HCT116 (cell line): ENCODE results near the gene SUOX.

Source experiments
- FOSL1 ChIP-seq: IDR thresholded peaks from 2 replicates; pipeline ENCODE4 v1.6.1; 2012; ENCODE audit warnings: low read depth
- POLR2A ChIP-seq: IDR thresholded peaks from 2 replicates; pipeline ENCODE4 v1.7.0; 2011; ENCODE audit warnings: borderline replicate concordance; ENCODE audit not compliant: insufficient read depth, insufficient read length; ENCODE audit errors: extremely low read depth
- SIN3A ChIP-seq: IDR thresholded peaks from 2 replicates; pipeline ENCODE4 v1.6.1; 2012; ENCODE audit warnings: low read depth
- YY1 ChIP-seq: IDR thresholded peaks from 2 replicates; pipeline ENCODE4 v1.6.1; 2011; ENCODE audit warnings: low read length, low read depth, moderate library complexity, mild to moderate bottlenecking; ENCODE audit not compliant: insufficient replicate concordance; ENCODE audit errors: extremely low read depth
- ZNF274 ChIP-seq: fragments of 200-500 bp; sonication (Bioruptor generic); IDR thresholded peaks from 2 replicates; pipeline ENCODE4 v1.6.1; 2014; ENCODE audit warnings: mild to moderate bottlenecking, low read depth, low read length, inconsistent platforms
- TF ChIP-seq, protein P1 (sequence below): IDR thresholded peaks from 2 replicates; pipeline ENCODE4 v1.6.1; 2012
- TF ChIP-seq, protein P2 (sequence below), 3 experiments: fragments of 200-600 bp in 1 of 3; sonication (generic) in 1 of 3; IDR thresholded peaks in 2 of 3; conservative IDR thresholded peaks in 1 of 3; 2 replicates each; pipeline ENCODE4 v1.5.1; 2012 to 2017; ENCODE audit warnings: low read depth in 2 of 3, low read length in 2 of 3, antibody characterized with exemption in 1 of 3, borderline replicate concordance in 1 of 3, control low read depth in 1 of 3, mild to moderate bottlenecking in 1 of 3, mixed read lengths in 1 of 3, mixed run types in 1 of 3, moderate library complexity in 1 of 3; ENCODE audit not compliant: insufficient read depth in 1 of 3

DNA sequence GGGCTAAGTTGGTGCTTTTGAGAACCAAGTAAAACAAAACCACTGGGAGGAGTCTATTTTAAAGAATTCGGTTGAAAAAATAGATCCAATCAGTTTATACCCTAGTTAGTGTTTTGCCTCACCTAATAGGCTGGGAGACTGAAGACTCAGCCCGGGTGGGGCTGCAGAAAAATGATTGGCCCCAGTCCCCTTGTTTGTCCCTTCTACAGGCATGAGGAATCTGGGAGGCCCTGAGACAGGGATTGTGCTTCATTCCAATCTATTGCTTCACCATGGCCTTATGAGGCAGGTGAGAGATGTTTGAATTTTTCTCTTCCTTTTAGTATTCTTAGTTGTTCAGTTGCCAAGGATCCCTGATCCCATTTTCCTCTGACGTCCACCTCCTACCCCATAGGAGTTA is 25.0 kb upstream of the SUOX start:
- TF ChIP-seq FOSL1 (no peak), POLR2A (no peak), YY1 (no peak), ZNF274 (no peak), SIN3A (no peak)
- TF ChIP-seq, protein P1, sequence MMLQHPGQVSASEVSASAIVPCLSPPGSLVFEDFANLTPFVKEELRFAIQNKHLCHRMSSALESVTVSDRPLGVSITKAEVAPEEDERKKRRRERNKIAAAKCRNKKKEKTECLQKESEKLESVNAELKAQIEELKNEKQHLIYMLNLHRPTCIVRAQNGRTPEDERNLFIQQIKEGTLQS, result no peak
- TF ChIP-seq, protein P2, sequence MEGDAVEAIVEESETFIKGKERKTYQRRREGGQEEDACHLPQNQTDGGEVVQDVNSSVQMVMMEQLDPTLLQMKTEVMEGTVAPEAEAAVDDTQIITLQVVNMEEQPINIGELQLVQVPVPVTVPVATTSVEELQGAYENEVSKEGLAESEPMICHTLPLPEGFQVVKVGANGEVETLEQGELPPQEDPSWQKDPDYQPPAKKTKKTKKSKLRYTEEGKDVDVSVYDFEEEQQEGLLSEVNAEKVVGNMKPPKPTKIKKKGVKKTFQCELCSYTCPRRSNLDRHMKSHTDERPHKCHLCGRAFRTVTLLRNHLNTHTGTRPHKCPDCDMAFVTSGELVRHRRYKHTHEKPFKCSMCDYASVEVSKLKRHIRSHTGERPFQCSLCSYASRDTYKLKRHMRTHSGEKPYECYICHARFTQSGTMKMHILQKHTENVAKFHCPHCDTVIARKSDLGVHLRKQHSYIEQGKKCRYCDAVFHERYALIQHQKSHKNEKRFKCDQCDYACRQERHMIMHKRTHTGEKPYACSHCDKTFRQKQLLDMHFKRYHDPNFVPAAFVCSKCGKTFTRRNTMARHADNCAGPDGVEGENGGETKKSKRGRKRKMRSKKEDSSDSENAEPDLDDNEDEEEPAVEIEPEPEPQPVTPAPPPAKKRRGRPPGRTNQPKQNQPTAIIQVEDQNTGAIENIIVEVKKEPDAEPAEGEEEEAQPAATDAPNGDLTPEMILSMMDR (IDR thresholded peaks at IDR 0.05 in 2 of 3, conservative IDR thresholded peaks at IDR 0.05 in 1 of 3; ENCODE audit: borderline replicate concordance in 1 of 3, insufficient read depth in 1 of 3, low read depth in 2 of 3, low read length in 2 of 3), result no peak
